Activated naive CD8-positive, alpha-beta T cell treated with anti-CD3 and anti-CD28 coated beads, Interleukin-2, amount 50 U/mL, for 24 hours (primary cell): ENCODE measurements around the gene SEC16A.
"Not testable (repeated sequence)": the region's sequence is repeated elsewhere in the genome, so short reads cannot be mapped to it uniquely, and the experiment has no call there.

Experiments used
- ATAC-seq: fragments of 150-1000 bp; cut with Tn5 transposase; one replicate; pipeline ENCODE4 v1.10.0; 2021
- DNase-seq: peaks from one replicate; pipeline ENCODE4 v3.0.0; 2021
- H3K27ac Mint-ChIP-seq: one replicate; pipeline ENCODE4 v1.8.0; 2021; ENCODE audit warnings: mild to moderate bottlenecking, mixed read lengths
- H3K27me3 Mint-ChIP-seq: one replicate; pipeline ENCODE4 v1.8.0; 2021; ENCODE audit warnings: mixed read lengths
- H3K36me3 Mint-ChIP-seq: one replicate; pipeline ENCODE4 v1.8.0; 2021; ENCODE audit warnings: low read depth, mixed read lengths
- H3K4me1 Mint-ChIP-seq: one replicate; pipeline ENCODE4 v1.8.0; 2021; ENCODE audit warnings: mixed read lengths
- H3K4me3 Mint-ChIP-seq: one replicate; pipeline ENCODE4 v1.8.0; 2021; ENCODE audit warnings: mild to moderate bottlenecking, moderate library complexity, mixed read lengths
- H3K9me3 Mint-ChIP-seq: one replicate; pipeline ENCODE4 v1.8.0; 2021; ENCODE audit warnings: mixed read lengths

SEC16A gene

GRCh38 chr9:136429683-136430491 lies 53.0 kb downstream of the SEC16A start:
- DNase-seq (no peak), ATAC-seq (peak; percentile 11)
- Mint-ChIP-seq H3K4me3 (no peak overlapping the region), H3K36me3 (peaks cover 11% of the 10 kb centered on the region), H3K9me3 (no peaks in the 10 kb centered on the region), H3K27ac (no peak overlapping the region), H3K27me3 (no peaks in the 10 kb centered on the region), H3K4me1 (peaks cover 3% of the 10 kb centered on the region)

- no peaks in the 10 kb centered on the region for H3K27me3 Mint-ChIP-seq
- ATAC-seq: no peak
Observed at GRCh38 chr9:136429075-136429628, 53.7 kb downstream of the SEC16A start.

DNA sequence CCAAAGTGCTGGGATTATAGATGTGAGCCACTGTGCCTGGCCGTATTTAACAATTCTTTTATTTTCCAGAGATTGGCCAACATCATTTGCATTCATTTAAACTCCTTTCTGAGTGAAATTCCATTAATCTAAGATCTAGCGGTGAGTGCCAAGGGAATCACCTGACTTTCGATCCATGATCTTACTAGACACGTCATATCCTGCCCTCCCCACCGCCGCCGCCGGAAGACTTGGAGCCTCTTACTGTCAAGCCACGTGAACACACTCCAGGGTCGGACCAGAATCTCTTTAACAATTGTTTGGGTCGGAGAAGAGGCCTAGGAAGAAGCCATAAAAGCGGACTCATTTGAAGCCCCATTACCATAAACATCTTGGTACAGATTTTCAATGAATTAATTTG lies 56.1 kb downstream of the SEC16A start:
- Mint-ChIP-seq H3K9me3 (no peaks in the 10 kb centered on the region), H3K27ac (no peak overlapping the region), H3K4me1 (peaks cover 6% of the 10 kb centered on the region), H3K27me3 (no peaks in the 10 kb centered on the region), H3K4me3 (no peak overlapping the region), H3K36me3 (peaks cover 18% of the 10 kb centered on the region)
- no peak for ATAC-seq
- no peak for DNase-seq

More at GRCh38 chr9:136429075-136429628, 53.7 kb downstream of the SEC16A start:
- peaks cover 6% of the 10 kb centered on the region for H3K4me1 Mint-ChIP-seq
- H3K9me3 Mint-ChIP-seq: no peaks in the 10 kb centered on the region
- H3K4me3 Mint-ChIP-seq: no peak overlapping the region
- no peak for DNase-seq
- peaks cover 14% of the 10 kb centered on the region for H3K36me3 Mint-ChIP-seq
- no peak overlapping the region for H3K27ac Mint-ChIP-seq

DNA sequence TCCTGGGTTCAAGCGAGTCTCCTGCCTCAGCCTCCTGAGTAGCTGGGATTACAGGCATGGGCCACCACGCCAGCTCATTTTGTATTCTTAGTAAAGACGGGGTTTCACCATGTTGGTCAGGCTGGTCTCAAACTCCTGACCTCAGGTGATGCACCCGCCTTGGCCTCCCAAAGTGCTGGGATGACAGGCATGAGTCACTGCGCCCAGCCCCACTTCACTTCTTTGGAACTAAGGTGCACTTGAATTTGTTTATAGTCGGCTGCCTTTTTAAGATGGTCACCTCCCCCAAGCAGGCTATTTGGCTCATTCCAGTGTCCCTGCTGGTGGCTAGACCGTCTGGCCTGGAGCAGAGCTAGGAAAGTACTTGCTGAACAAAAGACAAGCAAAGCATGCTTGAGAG lies 57.5 kb downstream of the SEC16A start:
- ATAC-seq, H3K4me3 Mint-ChIP-seq, H3K4me1 Mint-ChIP-seq, H3K9me3 Mint-ChIP-seq, H3K27ac Mint-ChIP-seq, H3K27me3 Mint-ChIP-seq, DNase-seq: not testable (repeated sequence)
- H3K36me3 Mint-ChIP-seq: peaks cover 22% of the 10 kb centered on the region

- Mint-ChIP-seq H3K27me3 (no peaks in the 10 kb centered on the region), H3K36me3 (peaks cover 23% of the 10 kb centered on the region), H3K4me3 (no peak overlapping the region), H3K9me3 (no peaks in the 10 kb centered on the region), H3K27ac (no peak overlapping the region), H3K4me1 (peaks cover 6% of the 10 kb centered on the region)
- no peak for DNase-seq
- ATAC-seq: no peak
Observed at GRCh38 chr9:136424750-136425362, 58.0 kb downstream of the SEC16A start.

GRCh38 chr9:136423432-136424146 lies 59.3 kb downstream of the SEC16A start:
- H3K9me3 Mint-ChIP-seq: no peaks in the 10 kb centered on the region
- H3K4me3 Mint-ChIP-seq: no peak overlapping the region
- no peaks in the 10 kb centered on the region for H3K27me3 Mint-ChIP-seq
- DNase-seq (no peak), ATAC-seq (no peak)
- peaks cover 29% of the 10 kb centered on the region for H3K36me3 Mint-ChIP-seq
- no peak overlapping the region for H3K27ac Mint-ChIP-seq
- peaks cover 6% of the 10 kb centered on the region for H3K4me1 Mint-ChIP-seq

DNA sequence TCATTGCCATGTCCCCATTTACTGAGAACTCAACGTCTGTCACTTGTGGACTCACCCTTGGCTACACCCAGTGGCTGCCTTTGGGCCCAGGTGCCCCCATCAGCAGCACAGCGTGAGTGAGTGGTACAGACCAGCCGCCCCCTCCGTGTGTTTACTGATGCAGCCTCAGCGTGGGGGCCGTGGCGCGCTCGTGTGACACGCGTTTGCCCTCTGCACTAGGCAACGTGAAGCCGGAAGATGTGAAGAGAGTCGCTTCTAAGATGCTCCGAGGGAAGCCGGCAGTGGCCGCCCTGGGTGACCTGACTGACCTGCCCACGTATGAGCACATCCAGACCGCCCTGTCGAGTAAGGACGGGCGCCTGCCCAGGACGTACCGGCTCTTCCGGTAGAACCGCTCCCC lies 60.0 kb downstream of the SEC16A start:
- no peak overlapping the region for H3K27ac Mint-ChIP-seq
- no peak for ATAC-seq

DNA sequence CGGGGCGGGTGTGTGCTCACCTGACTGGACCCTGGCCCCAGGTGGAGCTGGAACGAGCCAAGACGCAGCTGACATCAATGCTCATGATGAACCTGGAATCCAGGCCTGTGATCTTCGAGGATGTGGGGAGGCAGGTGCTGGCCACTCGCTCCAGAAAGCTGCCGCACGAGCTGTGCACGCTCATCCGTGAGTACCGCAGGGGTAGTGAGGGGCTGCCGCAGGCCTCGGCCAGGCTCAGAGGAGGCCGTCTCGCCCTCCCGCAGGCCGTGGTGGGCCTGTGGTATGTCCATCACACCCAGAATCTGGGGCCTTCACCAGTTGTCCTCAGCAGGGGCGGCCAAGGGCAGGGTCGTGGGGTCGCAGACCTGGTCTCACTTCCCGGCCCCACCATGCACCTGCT lies 61.0 kb downstream of the SEC16A start:
- no peaks in the 10 kb centered on the region for H3K9me3 Mint-ChIP-seq
- peaks cover 6% of the 10 kb centered on the region for H3K4me1 Mint-ChIP-seq
- no peak for ATAC-seq
- DNase-seq: no peak
- H3K27ac Mint-ChIP-seq: no peak overlapping the region
- H3K4me3 Mint-ChIP-seq: no peak overlapping the region
- H3K27me3 Mint-ChIP-seq: no peaks in the 10 kb centered on the region
- H3K36me3 Mint-ChIP-seq: peaks cover 34% of the 10 kb centered on the region

More for the DNA sequence above, 60.0 kb downstream of the SEC16A start:
- no peak for DNase-seq
- H3K36me3 Mint-ChIP-seq: peaks cover 30% of the 10 kb centered on the region
- no peaks in the 10 kb centered on the region for H3K27me3 Mint-ChIP-seq
- H3K9me3 Mint-ChIP-seq: no peaks in the 10 kb centered on the region
- no peak overlapping the region for H3K4me3 Mint-ChIP-seq
- peaks cover 6% of the 10 kb centered on the region for H3K4me1 Mint-ChIP-seq

DNA sequence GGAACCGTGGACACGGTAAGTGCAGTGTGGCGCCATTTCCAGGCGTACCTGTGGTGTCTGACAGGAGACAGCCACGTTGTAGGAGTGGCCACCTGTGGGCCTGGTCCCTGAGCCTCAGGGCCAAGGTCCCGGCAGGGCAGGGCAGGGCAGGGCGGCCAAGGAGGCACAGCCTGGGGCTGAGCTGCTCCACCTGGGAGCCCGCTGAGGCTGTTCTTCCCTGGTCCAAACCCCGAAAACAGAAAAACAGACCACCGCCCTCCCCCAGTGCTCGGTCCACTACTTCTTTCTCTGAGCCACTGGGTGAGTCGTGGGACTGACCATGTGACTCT lies 63.8 kb downstream of the SEC16A start:
- Mint-ChIP-seq H3K27ac (no peak overlapping the region), H3K27me3 (no peaks in the 10 kb centered on the region), H3K36me3 (peaks cover 39% of the 10 kb centered on the region), H3K4me3 (no peak overlapping the region), H3K9me3 (no peaks in the 10 kb centered on the region), H3K4me1 (no peaks in the 10 kb centered on the region)
- ATAC-seq (no peak), DNase-seq (no peak)

- Mint-ChIP-seq H3K27me3 (no peaks in the 10 kb centered on the region), H3K9me3 (no peaks in the 10 kb centered on the region), H3K36me3 (peaks cover 45% of the 10 kb centered on the region), H3K4me1 (peaks cover 2% of the 10 kb centered on the region), H3K4me3 (no peak overlapping the region), H3K27ac (no peak overlapping the region)
- no peak for ATAC-seq
- DNase-seq: no peak
Observed at GRCh38 chr9:136418182-136419091, 64.4 kb downstream of the SEC16A start.

GRCh38 chr9:136416914-136417313 lies 65.9 kb downstream of the SEC16A start:
- ATAC-seq: no peak
- H3K27me3 Mint-ChIP-seq: no peaks in the 10 kb centered on the region
- no peak for DNase-seq
- no peak overlapping the region for H3K27ac Mint-ChIP-seq
- H3K36me3 Mint-ChIP-seq: peaks cover 54% of the 10 kb centered on the region
- H3K4me3 Mint-ChIP-seq: no peak overlapping the region
- H3K4me1 Mint-ChIP-seq: peaks cover 10% of the 10 kb centered on the region
- no peaks in the 10 kb centered on the region for H3K9me3 Mint-ChIP-seq

DNA sequence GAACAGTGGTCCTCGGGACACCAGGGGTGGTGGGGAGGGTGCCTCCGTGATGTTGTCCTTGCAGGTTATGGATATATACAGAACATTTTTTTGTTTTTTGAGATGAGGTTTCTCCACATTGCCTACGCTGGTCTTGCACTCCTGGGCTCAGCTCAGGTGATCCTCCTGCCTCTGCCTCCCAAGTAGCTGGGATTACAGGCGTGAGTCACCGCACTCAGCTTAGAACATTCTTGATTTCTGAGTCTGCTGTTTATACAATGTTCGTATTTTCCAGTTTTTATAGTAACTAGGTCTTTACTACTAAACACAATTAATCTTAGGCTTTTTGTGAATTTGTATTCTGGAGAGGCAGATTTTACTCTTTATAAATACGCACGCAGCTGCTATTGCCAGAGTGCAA lies 66.4 kb downstream of the SEC16A start:
- Mint-ChIP-seq H3K4me3 (no peak overlapping the region), H3K27ac (no peak overlapping the region), H3K9me3 (no peaks in the 10 kb centered on the region), H3K27me3 (no peaks in the 10 kb centered on the region), H3K36me3 (peaks cover 59% of the 10 kb centered on the region), H3K4me1 (peaks cover 15% of the 10 kb centered on the region)
- no peak for DNase-seq
- no peak for ATAC-seq

GRCh38 chr9:136412962-136413361 lies 69.9 kb downstream of the SEC16A start:
- H3K4me1 Mint-ChIP-seq: peaks cover 41% of the 10 kb centered on the region
- DNase-seq (no peak), ATAC-seq (no peak)
- peaks cover 62% of the 10 kb centered on the region for H3K36me3 Mint-ChIP-seq
- no peak overlapping the region for H3K27ac Mint-ChIP-seq
- no peaks in the 10 kb centered on the region for H3K27me3 Mint-ChIP-seq
- H3K9me3 Mint-ChIP-seq: no peaks in the 10 kb centered on the region
- peak overlapping the region; percentile 17 for H3K4me3 Mint-ChIP-seq

- ATAC-seq (peak; percentile 59), DNase-seq (no peak)
- H3K27ac Mint-ChIP-seq: peak overlapping the region; percentile 89
- peak overlapping the region; percentile 98 for H3K4me3 Mint-ChIP-seq
- peaks cover 61% of the 10 kb centered on the region for H3K36me3 Mint-ChIP-seq
- H3K9me3 Mint-ChIP-seq: no peaks in the 10 kb centered on the region
- no peaks in the 10 kb centered on the region for H3K27me3 Mint-ChIP-seq
- peaks cover 47% of the 10 kb centered on the region for H3K4me1 Mint-ChIP-seq
Observed at GRCh38 chr9:136411378-136411777, 71.5 kb downstream of the SEC16A start.
